K562 (cell line): ENCODE measurements around the gene DAB2.
"Not testable (repeated sequence)": the region's sequence is repeated elsewhere in the genome, so short reads cannot be mapped to it uniquely, and the experiment has no call there.

Source experiments
- BHLHE40 ChIP-seq: IDR thresholded peaks from 2 replicates; pipeline ENCODE4 v1.6.1; 2011; ENCODE audit warnings: low read length, improper control_type of control experiment
- HDAC6 ChIP-seq: IDR thresholded peaks from 2 replicates; pipeline ENCODE4 v1.6.1; 2012; ENCODE audit warnings: low read depth, mild to moderate bottlenecking, control low read depth, inconsistent platforms, low read length, moderate library complexity
- KLF1 ChIP-seq: fragments of 450-650 bp; IDR thresholded peaks from 2 replicates; pipeline ENCODE4 v1.6.1; 2016; ENCODE audit warnings: missing genetic modification characterization, missing compliant biosample characterization
- POLR2A ChIP-seq: fragments of 450-650 bp; conservative IDR thresholded peaks from 2 replicates; pipeline ENCODE4 v1.6.1; 2016
- RFX5 ChIP-seq: IDR thresholded peaks from 2 replicates; pipeline ENCODE4 v1.6.1; 2011; ENCODE audit warnings: low read depth, mild to moderate bottlenecking, improper control_type of control experiment, low read length
- SP1 ChIP-seq: sonication (generic); formaldehyde crosslinking; IDR thresholded peaks from 2 replicates; pipeline ENCODE4 v1.8.1; 2022; ENCODE audit warnings: mild to moderate bottlenecking, missing genetic modification reagents
- ZBTB49 ChIP-seq: sonication (generic); formaldehyde crosslinking; IDR thresholded peaks from 2 replicates; pipeline ENCODE4 v1.8.0; 2022; ENCODE audit warnings: missing genetic modification reagents, mild to moderate bottlenecking, borderline replicate concordance
- ZBTB8A ChIP-seq: fragments of 450-650 bp; IDR thresholded peaks from 2 replicates; pipeline ENCODE4 v1.6.1; 2018; ENCODE audit warnings: mild to moderate bottlenecking, moderate library complexity; ENCODE audit not compliant: partially characterized antibody
- ZNF263 ChIP-seq: sonication (generic); formaldehyde crosslinking; IDR thresholded peaks from 2 replicates; pipeline ENCODE4 v1.8.0; 2022; ENCODE audit warnings: mild to moderate bottlenecking, missing genetic modification reagents, borderline replicate concordance
- TF ChIP-seq, protein P1 (sequence below): sonication (generic); formaldehyde crosslinking; IDR thresholded peaks from 2 replicates; pipeline ENCODE4 v1.8.0; 2023; ENCODE audit warnings: mild to moderate bottlenecking, missing genetic modification reagents

DNA sequence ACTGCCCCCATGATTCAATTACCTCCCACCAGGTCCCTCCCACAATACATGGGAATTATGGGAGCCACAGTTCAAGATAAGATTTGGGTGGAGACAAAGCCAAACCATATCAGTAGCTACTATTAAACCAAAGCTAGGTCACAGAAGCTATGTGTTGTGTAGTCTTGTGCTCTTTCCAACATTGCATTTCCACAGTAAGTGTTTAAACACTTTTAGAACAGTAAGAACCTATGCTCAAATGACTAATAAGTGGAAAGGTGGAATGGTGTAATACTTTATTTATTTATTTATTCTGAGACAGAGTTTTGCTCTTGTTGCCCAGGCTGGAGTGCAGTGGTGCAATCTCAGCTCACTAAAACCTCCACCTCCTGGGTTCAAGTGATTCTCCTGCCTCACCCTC is 22.6 kb downstream of the DAB2 start:
- TF ChIP-seq BHLHE40; HDAC6; ZBTB8A; ZNF263 (CRISPR knock-in tag); SP1 (CRISPR knock-in tag); RFX5; KLF1; POLR2A; ZBTB49 (CRISPR knock-in tag): not testable (repeated sequence)
- TF ChIP-seq, protein P1, sequence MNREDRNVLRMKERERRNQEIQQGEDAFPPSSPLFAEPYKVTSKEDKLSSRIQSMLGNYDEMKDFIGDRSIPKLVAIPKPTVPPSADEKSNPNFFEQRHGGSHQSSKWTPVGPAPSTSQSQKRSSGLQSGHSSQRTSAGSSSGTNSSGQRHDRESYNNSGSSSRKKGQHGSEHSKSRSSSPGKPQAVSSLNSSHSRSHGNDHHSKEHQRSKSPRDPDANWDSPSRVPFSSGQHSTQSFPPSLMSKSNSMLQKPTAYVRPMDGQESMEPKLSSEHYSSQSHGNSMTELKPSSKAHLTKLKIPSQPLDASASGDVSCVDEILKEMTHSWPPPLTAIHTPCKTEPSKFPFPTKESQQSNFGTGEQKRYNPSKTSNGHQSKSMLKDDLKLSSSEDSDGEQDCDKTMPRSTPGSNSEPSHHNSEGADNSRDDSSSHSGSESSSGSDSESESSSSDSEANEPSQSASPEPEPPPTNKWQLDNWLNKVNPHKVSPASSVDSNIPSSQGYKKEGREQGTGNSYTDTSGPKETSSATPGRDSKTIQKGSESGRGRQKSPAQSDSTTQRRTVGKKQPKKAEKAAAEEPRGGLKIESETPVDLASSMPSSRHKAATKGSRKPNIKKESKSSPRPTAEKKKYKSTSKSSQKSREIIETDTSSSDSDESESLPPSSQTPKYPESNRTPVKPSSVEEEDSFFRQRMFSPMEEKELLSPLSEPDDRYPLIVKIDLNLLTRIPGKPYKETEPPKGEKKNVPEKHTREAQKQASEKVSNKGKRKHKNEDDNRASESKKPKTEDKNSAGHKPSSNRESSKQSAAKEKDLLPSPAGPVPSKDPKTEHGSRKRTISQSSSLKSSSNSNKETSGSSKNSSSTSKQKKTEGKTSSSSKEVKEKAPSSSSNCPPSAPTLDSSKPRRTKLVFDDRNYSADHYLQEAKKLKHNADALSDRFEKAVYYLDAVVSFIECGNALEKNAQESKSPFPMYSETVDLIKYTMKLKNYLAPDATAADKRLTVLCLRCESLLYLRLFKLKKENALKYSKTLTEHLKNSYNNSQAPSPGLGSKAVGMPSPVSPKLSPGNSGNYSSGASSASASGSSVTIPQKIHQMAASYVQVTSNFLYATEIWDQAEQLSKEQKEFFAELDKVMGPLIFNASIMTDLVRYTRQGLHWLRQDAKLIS (CRISPR knock-in tag), result not testable (repeated sequence)
